ENCODE measurements around the gene HS6ST2.
A peak's percentile ranks its signal among the peaks of the same experiment; 100 is the strongest.

HS6ST2 gene

DNA sequence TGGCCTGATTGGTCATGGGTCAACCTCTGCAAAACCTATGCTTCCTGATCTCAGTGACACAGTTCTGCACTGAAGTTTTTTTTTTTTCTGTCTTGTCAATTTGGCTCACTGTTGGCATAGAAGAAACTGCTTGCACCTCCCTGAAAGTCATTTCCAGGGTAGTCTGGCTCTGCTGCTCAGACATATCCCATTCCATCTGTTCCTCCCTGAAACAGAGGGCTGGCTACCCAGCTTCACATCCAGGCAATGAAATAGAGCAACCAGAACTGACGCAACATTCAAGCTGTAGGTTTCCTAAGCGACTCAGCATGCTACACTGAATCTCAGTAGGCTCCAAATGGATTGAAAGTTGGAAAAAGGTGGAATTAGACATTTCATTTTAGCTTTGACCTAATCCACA, 292.8 kb downstream of the HS6ST2 start:
- no peak for DNase-seq

DNA sequence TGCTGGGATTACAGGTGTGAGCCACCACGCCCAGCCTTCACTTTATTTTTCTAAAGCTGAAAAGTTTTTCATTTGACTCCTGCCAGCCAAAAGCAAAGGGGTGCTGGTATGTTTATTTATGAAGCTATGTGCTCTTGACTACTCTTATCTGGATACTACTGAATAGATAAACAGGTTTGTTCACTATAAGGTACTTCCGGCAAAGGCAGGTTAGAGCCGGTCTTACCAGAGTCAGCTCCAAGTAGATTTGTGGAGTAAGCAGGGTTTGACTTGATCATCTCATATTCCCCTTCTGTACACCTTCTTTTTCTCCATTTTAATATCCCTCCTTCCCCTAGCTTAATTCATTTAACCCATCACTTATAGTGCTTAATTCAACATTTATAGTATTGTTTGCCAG, 294.2 kb downstream of the HS6ST2 start:
- no peak for DNase-seq

- DNase-seq: no peak
Measured at GRCh38 chrX:132662844-132663243, 295.6 kb downstream of the HS6ST2 start.

DNA sequence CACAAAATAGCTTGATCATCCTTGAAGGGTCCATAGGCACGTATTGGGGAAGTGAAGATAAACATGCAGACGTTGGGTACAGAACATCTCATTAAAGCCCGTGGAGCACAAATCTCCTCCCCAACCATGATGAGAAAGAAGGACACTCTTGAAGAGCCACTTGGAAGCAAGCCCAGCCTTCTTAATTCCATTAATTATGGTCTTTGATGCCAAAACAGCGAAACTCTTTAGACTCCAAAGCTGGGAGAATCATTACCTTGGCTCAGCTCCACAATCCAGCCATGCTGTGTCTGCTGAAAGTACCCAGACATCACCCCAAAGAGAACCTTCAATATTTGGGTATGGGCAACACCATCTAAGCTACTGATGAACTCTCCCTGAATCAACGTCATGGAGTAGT, 300.6 kb downstream of the HS6ST2 start:
- DNase-seq: no peak

GRCh38 chrX:132652871-132653270, 305.6 kb downstream of the HS6ST2 start:
- DNase-seq: no peak

DNA sequence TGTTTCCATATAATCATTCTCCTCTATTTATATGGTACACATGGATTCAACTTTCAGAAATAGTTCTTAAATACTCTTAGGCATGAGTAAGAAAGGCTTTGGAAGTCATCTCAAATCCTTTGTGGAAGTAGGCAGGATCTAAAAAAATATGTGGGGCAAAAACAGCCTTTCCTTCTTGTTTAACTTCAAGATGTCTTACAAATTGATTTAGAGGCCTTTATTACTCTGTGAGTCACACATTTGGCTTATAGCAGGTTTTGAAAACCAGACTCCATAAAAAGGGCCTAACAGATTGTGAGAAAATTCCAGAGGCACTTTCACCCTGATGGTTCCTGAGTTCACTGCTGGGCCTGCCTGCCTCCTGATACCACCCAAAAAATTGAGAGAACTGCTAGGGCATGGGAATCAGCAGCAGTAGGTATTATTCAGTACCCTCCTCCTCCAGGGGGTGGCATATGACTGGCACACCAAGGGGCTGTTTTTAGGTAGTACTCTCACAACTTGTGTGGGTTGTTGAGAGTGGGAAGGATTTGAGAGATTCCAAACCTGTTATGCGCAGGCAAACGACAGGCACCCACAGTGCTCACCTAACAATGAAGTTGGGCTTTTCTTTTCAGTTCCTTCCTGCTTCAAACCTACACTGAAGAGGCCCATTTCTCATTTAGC, 306.9 kb downstream of the HS6ST2 start:
- DNase-seq: no peak

GRCh38 chrX:132648895-132649294, 309.5 kb downstream of the HS6ST2 start:
- no peak for DNase-seq

DNA sequence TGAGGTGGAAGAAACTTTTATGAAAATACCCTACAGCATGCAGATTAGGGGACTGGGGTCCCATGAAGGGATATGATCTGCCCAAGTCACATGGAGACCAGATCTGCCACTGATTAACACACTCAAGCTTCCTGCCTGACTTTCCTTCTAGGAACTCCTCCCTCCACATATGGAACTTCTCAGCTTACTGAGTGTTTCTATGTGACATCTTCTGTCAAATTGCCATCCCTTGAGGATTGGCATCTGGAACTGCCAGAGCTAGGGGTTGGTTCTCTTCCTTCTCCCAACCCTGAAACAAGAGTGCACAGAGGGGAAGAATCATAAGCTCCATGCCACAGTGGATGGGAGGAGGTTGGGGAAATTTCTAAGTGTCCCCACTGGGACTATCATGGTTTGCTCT, 319.0 kb downstream of the HS6ST2 start:
- no peak for DNase-seq

- no peak for DNase-seq
Measured at GRCh38 chrX:132638313-132638712, 320.1 kb downstream of the HS6ST2 start.

GRCh38 chrX:132636080-132636479, 322.3 kb downstream of the HS6ST2 start:
- DNase-seq: no peak

- no peak for DNase-seq
Measured at GRCh38 chrX:132634521-132634920, 323.9 kb downstream of the HS6ST2 start.

DNA sequence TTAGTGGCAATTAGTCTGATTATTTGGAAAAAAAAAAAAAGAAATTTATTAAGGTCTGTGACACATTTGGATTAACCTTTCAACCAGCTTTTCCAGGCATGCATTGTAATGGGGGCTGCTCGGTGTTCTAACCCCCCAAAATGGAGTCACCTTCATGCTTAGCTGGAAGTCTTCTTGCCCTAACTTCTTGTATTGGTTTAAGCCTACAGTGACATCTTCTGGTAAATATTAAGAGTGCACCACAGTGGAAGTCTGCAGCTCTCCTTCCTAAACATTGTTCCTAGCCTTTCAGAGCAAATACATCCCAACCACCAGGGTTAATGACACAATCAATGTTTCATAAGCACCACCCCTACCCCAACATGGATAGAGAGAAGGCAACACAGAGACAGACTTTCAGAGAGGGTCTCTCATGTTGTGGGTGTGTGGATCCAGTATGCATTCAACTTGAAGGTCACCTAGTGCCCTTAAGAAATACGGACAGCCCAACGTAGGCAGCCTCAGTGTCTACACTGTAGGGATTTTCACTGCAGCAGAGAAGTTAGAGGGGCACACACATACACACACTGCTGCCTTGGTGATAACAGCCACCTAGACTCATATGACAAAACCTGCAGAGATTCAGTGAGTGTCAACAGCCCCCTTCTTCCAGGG, 326.7 kb downstream of the HS6ST2 start:
- DNase-seq: no peak

- DNase-seq: no peak
Measured at GRCh38 chrX:132624466-132624865, 334.0 kb downstream of the HS6ST2 start.

DNA sequence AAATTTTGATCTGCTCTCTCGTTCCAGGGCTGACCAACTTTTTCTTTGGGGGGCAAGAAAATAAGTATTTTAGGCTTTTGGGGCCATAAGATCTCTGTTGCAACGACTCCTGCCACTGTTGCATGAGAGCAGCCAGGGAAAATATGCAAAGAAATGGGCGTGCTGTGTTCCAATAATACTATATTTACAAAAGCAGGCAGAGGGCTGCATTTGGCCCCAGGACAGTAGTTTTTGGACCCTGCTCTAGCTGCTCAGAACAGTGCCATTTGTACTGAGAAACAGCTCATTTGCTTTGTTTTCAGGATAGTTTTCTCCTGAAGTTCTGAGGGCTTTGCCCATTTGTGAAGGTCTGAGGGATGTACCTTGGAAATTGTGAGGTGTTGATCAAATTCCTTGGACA, 334.5 kb downstream of the HS6ST2 start:
- DNase-seq: no peak

DNA sequence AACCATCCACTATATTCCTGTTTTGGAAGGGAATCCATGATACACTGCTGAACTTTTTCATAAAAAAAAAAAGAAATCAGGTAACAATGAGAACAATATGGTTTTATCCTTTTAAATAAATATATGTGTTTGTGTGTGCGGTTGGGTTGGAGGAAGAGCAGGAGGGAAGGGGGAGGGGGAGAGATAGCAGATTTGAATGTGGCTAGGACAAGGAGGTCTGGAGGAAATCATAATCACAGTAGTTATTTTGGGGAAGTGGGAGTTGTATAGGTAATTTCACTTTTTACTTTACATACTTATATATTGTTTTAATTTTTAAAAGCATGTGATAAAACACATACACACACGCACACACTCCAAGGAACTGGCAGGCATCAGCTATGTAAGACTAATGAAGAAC, 335.1 kb downstream of the HS6ST2 start:
- DNase-seq: no peak

DNA sequence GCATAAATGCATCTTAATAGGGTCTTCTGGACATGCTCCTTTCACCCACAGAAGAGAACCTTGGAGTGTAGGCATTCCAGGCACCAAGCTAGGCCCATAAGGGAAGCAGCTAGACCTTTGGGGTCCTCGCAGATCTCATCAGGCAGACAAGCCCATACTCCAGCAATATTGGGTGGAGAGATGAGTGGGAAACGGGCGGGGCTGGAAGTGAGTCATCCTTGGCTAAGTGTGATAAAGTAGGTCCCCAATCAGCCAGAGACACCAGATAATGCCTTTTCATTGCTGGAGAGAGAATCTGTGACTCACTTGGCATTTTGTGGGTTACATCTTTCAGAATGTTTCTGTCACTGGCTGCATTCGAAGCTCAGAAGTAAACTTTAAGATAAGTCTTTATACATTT, 336.3 kb downstream of the HS6ST2 start:
- DNase-seq: peak; percentile 52 to 61

GRCh38 chrX:132618810-132619209, 339.6 kb downstream of the HS6ST2 start:
- DNase-seq: no peak

- DNase-seq: peak; percentile 45 to 49
Measured at GRCh38 chrX:132615391-132616131, 342.9 kb downstream of the HS6ST2 start.

- no peak for DNase-seq
Measured at GRCh38 chrX:132614297-132614696, 344.1 kb downstream of the HS6ST2 start.

- no peak for DNase-seq
Measured at GRCh38 chrX:132613801-132614200, 344.6 kb downstream of the HS6ST2 start.

GRCh38 chrX:132612821-132613564, 345.4 kb downstream of the HS6ST2 start:
- DNase-seq: peak; percentile 43 to 46

GRCh38 chrX:132610536-132610935, 347.9 kb downstream of the HS6ST2 start:
- DNase-seq: no peak

DNA sequence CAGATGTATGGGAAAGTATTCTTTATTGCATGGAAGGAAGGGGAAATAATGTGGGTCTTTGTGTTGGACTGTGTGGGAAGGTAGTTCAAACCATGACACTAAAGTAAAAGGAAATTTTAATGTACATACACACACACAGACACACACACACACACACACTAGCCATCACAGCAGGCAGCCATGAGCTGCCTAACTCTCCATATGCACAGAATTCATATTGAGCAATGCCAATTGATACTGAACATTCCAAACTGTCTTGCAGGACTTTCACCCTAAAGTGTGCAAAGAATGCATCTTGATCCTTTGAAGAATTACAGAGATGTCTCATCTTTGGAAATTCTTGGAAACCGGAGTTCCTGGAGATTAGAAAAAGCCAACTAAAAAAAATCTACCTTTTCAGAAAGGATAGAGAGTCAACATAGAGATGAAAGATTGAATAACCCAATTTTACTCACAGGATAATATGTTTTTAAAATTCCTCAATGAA, 349.0 kb downstream of the HS6ST2 start:
- no peak for DNase-seq

Measured in stimulated activated CD4-positive, alpha-beta T cell treated with anti-CD3 and anti-CD28 coated beads, Interleukin-2, amount 100 ng/mL, for 24 hours (primary cell).